ENCODE measurements around the gene CD99L2.
"Not testable (repeated sequence)": the region's sequence is repeated elsewhere in the genome, so short reads cannot be mapped to it uniquely, and the experiment has no call there.

Gene CD99L2

DNA sequence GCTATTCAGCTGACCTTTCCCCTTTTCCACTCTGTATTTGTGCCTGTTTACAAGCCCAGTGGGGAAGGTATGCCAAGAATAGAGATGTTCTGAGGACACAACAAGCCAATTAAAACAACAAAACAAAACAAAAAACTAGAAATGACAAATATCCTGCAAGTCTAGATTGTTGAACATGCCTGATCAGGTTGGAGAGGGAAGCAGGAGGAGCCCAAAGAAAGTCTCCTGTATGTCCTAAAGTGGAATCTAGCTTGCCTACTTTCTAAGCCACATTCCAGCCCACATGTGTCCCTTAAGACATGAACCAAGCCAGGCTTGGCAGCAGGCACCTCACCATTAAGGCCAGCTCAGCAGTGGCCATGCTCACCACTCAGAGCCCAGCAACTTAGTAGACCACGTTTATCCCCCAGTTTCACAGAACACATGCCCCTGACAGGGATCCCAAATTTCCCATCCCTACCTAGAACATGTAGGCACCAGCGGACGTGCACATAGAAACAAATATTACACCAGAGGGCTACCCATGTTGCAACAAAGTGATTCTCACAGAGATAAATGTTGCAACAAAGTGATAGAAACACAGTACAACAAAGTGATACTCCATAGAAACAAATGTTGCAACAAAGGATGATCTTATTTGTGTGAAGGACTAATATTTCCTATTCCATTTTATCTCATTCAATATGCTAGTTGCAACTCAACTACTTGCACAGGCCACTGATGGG is 48.3 kb downstream of the CD99L2 start:
- no peak for DNase-seq

DNA sequence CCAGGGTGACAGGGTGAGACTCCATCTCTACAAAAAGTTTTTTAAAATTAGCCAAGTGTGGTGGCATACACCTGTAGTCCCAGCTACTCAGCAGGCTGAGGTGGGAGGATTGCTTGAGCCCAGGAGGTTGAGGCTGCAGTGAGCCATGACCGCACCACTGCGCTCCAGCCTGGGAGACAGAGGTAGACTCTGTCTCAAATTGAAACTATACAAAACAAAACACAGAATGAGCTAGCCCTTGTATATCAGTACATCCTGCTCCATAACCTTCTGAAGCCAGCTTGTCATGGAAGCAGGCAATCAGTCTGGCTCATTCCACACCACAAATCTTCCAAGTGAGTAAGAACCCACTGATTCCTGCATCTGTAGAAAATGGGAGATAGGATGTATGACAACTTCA is 49.0 kb downstream of the CD99L2 start:
- DNase-seq, result no peak

DNA sequence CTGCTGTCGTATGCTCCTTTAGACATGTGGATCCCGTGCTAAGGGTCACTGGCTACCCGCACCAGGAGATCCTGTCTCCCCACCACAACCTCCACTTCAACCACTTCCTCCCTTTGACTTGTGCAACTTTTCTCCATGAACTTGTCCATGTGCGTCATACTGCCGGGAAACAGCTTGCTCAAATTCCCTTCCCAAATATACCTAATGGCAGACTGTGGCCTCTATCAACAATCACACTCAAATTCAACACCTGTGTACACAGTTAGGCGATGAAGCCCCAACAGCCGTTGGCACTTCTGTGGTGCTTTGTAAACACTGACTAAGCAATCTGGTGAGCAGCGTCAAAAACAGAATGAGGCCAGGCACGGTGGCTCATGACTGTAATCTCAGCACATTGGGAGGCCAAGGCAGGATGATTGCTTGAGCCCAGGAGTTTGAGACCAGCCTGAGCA is 49.5 kb downstream of the CD99L2 start:
- DNase-seq, result no peak

DNA sequence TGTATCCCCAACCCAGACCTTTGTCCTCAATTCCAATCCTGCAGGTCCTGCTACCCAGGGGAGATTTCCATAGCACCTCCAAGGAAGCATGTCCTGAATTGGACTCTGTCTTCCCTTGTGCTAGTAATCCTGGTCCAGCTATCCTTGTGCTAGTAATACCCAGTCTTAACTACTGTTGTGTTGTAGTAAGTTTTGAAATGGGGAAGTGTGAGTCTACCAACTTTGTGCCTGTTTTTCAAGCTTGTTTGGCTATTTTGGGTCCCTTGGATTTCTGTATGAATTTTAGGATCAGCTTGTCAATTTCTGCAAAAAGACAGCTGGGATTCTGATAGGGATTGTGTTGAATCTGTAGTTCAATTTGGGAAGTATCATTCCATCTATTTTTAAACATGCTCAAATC is 51.4 kb downstream of the CD99L2 start:
- no peak for DNase-seq

DNA sequence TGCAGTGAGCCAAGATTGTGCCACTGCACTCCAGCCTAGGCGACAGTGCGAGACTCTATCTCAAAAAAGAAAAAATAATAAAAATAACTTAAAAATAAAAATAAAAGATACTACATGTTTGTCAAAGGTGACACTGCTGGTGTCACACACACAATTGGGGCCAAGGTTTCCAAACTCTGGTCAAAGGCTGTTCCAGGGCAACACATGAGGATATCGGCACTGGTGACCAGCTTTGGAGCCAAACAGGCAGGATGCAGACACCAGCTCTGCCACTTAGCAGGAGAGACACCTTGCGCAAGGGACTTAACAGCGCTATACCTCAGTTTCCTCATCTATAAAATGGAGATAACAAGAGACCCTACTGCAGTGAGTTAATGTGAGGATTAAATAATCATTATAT is 52.3 kb downstream of the CD99L2 start:
- no peak for DNase-seq

DNA sequence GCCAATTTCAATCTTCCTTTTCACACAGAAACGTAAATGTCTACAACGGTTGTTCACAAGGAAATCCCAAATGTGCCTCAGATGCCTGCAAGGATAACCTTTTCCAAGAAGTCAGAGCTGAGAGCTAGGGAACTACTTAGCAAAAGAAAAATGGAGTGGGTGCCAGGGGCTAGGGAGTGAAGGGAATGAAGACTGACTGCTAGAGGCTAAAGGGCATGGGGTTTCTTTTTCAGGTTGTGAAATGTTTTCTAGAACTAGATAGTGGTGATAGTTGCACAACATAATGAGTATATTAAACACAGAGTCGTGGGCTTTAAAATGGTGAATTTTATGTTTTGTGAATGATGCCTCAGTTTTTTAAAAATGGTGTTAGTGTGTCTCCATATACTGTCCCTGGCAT is 53.4 kb downstream of the CD99L2 start:
- DNase-seq, result no peak

DNA sequence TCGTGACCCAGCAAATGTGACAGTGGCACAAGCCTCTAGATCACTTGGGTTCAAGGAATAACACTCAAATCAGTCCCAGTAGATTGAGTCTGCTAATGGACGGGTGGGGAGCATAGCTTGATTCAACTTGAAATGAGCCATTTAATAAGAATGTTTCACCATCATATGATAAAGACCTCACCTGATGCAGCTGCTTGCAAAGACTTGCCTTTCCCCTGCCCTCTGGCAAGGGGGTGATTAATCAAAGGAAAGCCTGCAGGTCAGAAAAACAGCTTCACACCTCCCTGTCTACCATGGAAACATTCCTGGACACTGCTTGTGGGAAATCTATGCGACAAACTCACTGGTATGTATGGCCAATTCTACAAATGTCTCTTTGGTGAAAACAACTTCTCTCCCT is 54.5 kb downstream of the CD99L2 start:
- no peak for DNase-seq

DNA sequence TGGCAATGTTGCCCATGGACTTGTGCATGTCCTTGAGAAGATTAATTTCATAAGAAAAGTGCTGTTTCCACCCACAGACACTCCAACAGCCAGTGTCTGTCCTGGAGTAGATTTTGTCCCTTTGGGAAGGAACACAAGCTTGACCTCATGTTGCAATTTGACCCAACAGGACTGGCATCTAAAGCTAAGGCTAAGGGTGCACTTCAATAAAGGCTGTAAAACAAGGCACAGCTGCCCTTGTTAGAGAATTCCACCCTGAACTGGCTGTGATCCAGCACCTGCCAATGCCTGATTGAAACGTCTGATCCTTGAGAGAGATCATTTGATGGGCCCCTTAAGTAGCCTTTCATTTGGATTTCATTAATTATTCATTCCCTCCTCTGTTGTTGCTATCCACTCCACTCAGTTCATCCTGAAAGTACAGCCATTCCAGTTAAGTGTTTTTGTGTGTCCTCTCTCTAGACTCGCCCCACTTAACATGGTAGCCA is 56.2 kb downstream of the CD99L2 start:
- no peak for DNase-seq

DNA sequence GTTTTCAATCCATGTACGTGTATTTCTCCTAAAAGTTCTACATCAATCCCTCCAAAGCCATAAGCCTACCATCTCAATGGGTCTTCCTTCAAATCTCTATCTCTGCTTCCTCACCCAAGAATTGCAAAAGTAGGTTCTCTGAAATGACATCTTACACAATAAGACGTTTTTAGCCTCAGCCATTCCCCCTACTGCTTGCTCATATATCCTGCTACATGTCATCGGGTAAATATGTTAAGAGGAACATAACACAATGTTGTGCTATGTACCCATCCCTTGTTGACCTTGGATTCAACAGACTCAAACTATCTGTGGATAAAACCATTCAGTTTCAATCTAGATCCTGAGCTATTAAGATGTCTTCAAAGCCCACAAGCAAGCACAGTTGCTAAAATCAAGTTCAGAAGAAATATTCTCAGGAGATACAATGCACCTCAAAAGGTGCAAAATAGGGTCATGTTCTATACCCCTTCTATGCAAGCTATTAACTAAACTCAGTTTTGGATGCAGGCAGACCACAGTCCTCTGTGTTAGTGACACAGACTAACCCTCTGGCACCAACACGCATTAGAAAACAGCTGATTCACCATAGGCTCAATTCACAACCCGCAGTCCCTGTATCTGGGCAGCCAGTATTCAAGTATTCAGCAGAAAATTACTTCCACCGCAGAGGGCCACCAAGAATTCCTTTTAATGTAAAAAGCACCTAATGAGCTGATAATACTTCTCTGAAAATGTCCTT is 56.8 kb downstream of the CD99L2 start:
- DNase-seq, result no peak

DNA sequence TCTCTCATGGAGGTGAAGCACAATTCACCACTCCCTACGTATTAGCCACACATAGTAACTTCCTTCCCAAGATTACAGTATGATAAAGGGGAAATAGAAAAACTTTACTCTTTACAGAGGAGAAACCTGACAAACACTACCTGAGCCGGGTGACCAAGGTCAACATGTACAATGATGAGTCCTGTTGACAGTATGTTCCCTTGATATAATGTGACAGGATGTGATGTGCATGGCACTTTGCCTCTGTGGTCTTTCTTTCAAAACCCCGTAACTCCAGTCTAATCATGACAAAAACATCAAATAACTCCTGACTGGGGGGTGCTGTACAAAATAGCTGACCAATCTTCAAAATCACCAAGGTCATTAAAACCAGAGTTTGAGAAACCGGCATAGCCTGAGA is 60.6 kb downstream of the CD99L2 start:
- no peak for DNase-seq

DNA sequence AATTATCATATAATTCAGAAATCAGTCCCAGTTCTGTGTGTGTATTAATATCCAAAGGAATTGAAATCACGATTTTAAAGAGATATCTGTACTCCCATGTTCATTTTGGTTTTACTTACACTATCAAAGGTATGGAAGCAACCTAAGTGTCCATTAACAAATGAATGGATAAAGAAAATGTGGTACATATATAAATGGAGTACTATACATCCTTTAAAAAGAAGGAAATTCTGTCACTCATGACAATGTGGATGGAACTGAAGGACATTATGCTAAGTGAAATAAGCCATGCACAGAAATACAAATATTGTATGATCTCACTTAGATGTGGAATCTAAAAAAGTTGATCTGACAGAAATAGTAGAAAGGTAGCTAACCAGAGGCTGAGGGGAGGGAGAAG is 63.8 kb downstream of the CD99L2 start:
- DNase-seq, result no peak

DNA sequence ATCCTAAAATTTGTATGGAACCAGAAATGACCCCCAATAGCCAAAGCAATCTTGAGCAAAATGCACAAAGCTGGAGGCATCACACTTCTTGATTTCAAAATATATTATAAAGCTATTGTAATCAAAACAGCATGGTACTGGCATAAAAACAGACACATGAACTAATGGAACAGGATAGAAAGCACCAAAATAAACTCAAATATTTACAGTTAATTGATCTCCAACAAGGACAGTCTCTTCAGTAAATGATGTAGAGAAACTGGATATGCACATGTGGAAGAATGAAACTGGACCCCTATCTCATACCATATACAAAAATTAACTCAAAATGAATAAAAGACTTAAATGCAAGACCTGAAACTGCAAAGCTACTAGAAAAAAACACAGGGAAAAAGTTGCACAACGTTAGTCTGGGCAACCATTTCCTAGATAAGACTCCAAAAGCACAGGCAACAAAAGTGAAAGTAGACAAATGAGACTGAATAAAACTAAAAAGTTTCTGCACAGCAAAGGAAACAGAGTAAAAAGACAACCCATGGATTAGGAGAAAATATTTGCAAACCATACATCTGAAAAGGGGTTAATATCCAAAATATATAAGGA is 64.9 kb downstream of the CD99L2 start:
- DNase-seq, result no peak

DNA sequence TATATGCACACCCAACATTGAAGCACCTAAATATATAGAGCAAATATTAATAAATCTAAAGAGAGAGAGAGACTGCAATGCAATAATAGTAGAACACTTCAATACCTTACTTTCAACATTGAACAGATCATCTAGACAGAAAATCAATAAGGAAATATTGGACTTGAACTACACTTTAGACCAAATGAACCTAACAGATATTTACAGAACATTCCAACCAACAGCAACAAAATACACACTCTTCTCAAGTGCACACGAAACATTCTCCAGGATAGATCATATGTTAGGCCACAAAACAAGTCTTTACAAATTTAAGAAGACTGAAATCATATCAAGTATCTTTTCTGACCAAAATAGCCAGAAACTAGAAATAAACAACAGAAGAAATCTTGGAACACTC is 66.6 kb downstream of the CD99L2 start:
- no peak for DNase-seq

DNA sequence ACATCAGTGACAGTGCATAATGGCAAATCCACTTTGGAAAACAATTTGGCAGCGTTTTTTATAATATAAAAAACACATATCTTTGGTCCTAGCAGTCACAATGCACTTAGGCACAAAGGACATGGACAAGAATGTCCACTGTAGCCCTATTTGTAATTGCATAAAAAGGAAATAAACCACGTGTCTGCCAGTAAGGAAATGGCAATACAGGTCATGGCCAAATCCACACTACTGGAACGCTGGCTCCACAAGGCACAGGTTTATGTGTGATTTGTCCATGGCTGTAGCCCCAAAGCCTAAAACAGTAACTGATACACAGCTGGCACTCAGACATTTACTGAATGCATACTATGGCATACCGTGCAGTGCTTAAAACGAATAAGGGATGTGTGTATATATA is 69.7 kb downstream of the CD99L2 start:
- no peak for DNase-seq

DNA sequence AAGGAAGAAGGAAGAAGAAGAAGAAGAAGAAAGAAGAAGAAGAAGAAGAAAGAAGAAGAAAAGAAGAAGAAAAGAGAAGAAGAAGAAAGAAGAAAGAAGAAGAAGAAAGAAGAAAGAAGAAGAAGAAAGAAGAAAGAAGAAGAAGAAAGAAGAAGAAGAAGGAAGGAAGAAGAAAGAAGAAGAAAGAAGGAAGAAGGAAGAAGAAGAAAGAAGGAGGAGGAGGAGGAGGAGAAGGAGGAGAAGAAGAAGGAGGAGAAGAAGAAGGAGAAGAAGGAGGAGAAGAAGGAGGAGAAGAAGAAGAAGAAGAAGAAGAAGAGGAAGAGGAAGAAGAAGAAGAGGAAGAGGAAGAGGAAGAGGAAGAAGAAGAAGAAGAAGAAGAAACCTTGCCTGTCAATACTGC is 74.1 kb downstream of the CD99L2 start:
- not testable (repeated sequence) for DNase-seq

DNA sequence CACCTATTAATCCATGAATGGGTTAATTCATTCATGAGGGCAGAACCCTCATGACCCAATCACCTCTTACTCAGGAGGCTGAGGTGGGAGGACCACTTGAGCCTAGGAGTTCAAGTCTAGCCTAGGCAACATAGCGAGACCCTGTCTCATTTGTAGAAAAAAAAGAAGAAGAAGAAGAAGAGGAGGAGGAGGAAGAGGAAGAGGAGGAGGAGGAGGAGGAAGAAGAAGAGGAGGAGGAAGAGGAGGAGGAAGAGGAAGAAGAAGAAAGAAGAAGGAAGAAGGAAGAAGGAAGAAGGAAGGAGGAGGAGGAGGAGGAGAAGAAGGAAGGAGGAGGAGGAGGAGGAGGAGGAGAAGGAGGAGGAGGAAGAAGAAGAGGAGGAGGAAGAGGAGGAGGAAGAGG is 74.6 kb downstream of the CD99L2 start:
- not testable (repeated sequence) for DNase-seq

DNA sequence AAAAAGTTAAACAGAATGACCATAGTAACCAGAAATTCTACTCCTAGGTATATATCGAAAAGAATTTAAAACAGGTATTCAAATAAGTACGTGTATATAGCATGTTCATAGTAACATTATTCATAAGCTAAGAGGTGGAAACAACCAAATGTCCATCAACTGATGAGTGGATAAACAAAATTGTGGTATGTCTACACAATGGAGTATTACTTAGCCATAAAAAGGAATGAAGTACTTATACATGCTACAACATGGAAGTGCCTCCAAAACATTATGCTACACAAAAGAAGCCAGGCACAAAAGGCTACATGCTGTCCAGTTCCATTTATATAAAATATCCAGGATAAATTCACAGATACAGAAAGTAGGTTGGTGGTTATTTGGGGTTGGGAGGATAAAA is 76.5 kb downstream of the CD99L2 start:
- DNase-seq, result no peak

DNA sequence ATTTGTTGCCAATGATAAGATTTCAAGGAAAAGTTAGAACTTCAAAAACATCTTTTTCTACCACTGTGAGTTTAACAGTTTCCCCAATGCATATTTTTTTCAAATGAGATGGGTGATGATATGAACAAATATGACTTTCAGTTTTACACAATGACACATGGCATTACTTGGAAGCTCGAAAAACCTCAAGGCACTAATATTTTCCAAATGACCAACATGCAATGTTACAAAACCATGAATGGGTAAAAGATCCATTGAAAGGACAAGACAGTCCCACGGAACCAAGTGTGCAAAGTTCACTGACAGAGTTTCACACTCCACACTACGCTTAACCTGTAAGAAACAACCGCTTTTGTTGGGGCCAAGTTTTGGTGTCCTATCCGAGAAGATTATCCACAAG is 84.5 kb downstream of the CD99L2 start:
- no peak for DNase-seq

DNA sequence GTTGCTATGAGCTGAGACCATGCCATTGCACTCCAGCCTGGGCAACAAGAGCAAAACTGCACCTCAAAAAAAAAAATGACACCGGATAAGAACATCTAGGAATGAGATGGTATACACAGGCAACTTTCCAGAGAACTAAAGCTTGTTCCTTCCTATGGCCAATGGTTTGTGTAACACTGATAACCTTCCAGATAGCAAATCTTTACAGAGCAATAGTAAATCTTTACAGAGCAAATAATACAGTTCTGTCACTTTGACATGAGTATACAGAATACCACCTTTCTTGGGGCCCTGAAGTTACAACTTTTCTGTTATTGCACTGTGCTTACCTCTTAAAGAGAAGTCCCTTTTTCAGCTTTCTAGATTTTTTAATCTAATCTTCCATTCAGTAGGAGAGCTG is 91.6 kb downstream of the CD99L2 start:
- DNase-seq, result no peak

DNA sequence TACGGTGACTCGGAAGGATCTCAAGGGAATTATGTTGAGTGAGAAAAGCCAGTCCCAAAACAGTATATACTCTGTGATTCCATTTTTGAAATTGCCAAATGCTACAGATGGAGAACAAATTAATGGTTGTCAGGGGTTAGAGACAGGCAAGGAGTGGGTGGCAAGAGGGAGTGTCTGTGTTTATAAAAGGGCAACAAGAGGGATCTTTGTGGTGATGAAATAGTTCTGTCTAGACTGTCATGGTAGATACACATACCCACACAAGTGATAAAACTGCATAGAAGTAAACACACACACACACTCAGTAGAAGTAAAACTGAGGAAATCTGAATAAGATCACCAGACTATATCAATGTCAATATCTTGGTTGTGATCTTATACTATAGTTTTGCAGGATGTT is 92.7 kb downstream of the CD99L2 start:
- DNase-seq, result no peak

DNA sequence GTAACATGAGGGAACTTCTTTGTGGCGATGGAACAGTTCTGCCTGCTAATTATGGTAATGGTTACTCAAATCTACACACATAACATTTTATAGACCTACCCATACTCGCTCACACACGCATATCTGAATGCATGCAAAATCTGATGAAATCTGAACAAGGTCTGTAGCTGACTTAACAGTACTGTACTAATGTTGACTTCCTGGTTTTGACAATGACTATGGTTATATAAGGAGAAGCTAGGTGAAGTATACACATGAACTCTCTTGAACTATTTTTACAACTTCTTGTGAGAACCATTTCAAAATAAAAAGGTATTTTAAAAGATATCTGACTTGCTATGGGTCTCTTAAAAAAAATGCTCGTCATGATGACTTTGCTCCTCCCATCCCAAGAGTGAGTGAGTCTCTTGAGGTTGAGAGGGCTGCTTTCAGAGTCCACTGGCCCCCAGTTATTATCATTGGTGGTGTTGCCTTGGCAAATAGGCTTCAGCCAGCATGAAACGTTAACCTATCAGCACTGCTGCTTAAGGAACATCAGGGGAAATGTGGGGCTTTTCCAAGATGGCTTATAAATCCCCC is 105.4 kb downstream of the CD99L2 start:
- no peak for DNase-seq

DNA sequence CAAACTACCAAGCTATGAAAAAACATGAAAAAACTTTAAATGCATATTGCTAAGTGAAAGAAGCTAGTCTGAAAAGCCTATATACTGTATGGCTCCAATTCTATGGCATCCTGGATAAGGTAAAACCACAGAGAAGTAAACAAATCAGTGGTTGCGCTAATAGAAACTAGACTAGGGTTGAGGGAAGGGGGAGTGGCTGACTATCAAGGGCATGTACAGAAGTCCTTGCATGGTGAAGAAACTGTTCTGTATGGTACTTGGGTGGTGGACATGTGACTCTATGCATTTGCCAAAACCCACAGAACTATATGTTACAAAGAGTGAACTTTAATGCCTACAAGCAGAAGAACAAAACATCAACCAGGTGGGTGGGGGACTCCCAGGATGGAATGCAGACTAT is 108.4 kb downstream of the CD99L2 start:
- DNase-seq, result no peak

DNA sequence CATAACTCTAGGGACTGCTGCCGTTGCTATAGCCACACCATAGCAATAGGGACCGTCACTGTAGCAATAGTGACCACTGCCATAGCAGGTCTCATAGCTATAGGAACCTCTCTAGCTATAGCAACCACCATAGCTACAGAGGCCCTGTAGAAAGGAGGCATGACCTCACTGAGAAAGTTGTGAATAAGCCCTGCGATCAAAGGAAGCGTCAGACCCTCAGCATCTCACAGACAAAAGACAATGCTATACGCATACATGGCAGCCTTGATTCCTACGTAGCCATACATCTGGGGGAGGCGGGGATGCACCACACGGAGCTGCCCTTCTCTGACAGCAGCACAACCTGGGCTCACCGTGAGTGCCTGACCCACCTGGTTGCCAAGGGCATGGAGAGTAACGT is 116.8 kb downstream of the CD99L2 start:
- no peak for DNase-seq

DNA sequence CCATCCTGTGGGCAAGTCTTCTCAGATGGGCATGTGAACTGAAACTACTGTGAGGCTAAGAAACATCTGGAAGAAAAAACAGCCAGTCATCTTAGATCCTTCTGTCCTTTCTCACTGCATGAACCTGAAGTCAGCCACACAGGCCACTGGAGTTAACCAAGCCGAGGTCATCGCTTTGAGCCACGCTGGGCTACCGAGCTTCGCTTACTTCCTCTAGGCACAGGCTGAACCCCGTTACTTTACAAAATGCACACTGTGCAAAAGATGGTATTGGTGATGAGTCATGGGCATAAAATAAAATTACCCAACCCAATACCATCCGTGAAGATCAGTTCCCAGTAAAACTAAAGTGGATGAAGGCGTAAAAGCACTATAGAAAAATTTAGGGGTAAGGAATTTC is 119.1 kb downstream of the CD99L2 start:
- no peak for DNase-seq

Data from activated naive CD4-positive, alpha-beta T cell treated with Interleukin-2 at 50 U/mL for 16 hours (primary cell).